ENCODE data around the gene ARSB. TPM values are rescaled to one million over a fixed set of nuclear protein-coding genes. Genes with fewer than 3 reads are reported as not detected.
A peak's percentile ranks its signal among the peaks of the same experiment; 100 is the strongest.

Gene ARSB
- total RNA-seq, 1 donor: 38.4 TPM

GRCh38 chr5:78757269-78758053 is 227.6 kb downstream of the ARSB start:
- peak overlapping the region; percentile 27 for H3K27ac ChIP-seq (ENCODE audit: low read depth, low read length)

GRCh38 chr5:78756858-78757257 is 228.3 kb downstream of the ARSB start:
- Histone ChIP-seq H3K4me1 (ENCODE audit: insufficient read depth, low read length) (peaks cover 44% of the 10 kb centered on the region), H3K79me2 (ENCODE audit: insufficient read depth, low read length) (no peaks in the 10 kb centered on the region), H4K20me1 (ENCODE audit: insufficient read depth, low read length) (no peaks in the 10 kb centered on the region), H2AFZ (ENCODE audit: low read length) (no peak overlapping the region), H3K4me2 (ENCODE audit: insufficient read depth, low read length) (peak overlapping the region; percentile 52), H3K36me3 (ENCODE audit: insufficient read depth, low read length) (no peaks in the 10 kb centered on the region), H3K27me3 (ENCODE audit: insufficient read depth, low read length) (no peaks in the 10 kb centered on the region), H3K9me3 (ENCODE audit: low read depth, low read length) (no peaks in the 10 kb centered on the region), H3K27ac (ENCODE audit: low read depth, low read length) (no peak overlapping the region), H3K4me3 (ENCODE audit: insufficient read depth, low read length) (no peak overlapping the region)
- TF ChIP-seq CTCF (IDR thresholded peaks at IDR 0.05; ENCODE audit: extremely low read depth, low read depth, low read length): no peak
- no peak for DNase-seq (ENCODE audit: insufficient read length, low spot score, missing footprints)

More at GRCh38 chr5:78757269-78758053, 227.6 kb downstream of the ARSB start:
- no peaks in the 10 kb centered on the region for H3K79me2 ChIP-seq (ENCODE audit: insufficient read depth, low read length)
- H3K4me3 ChIP-seq (ENCODE audit: insufficient read depth, low read length): peak overlapping the region; percentile 13
- H3K9me3 ChIP-seq (ENCODE audit: low read depth, low read length): no peaks in the 10 kb centered on the region
- no peaks in the 10 kb centered on the region for H4K20me1 ChIP-seq (ENCODE audit: insufficient read depth, low read length)
- H3K36me3 ChIP-seq (ENCODE audit: insufficient read depth, low read length): no peaks in the 10 kb centered on the region
- no peak for TF ChIP-seq CTCF (IDR thresholded peaks at IDR 0.05; ENCODE audit: extremely low read depth, low read depth, low read length)
- no peak overlapping the region for H2AFZ ChIP-seq (ENCODE audit: low read length)
- peak; percentile 83 for DNase-seq (ENCODE audit: insufficient read length, low spot score, missing footprints)
- no peaks in the 10 kb centered on the region for H3K27me3 ChIP-seq (ENCODE audit: insufficient read depth, low read length)
- peak overlapping the region; percentile 52 for H3K4me2 ChIP-seq (ENCODE audit: insufficient read depth, low read length)
- peaks cover 38% of the 10 kb centered on the region for H3K4me1 ChIP-seq (ENCODE audit: insufficient read depth, low read length)

GRCh38 chr5:78755822-78756429 is 229.2 kb downstream of the ARSB start:
- no peaks in the 10 kb centered on the region for H3K79me2 ChIP-seq (ENCODE audit: insufficient read depth, low read length)
- DNase-seq (ENCODE audit: insufficient read length, low spot score, missing footprints): no peak
- H3K27me3 ChIP-seq (ENCODE audit: insufficient read depth, low read length): no peaks in the 10 kb centered on the region
- no peaks in the 10 kb centered on the region for H4K20me1 ChIP-seq (ENCODE audit: insufficient read depth, low read length)
- no peak overlapping the region for H3K4me3 ChIP-seq (ENCODE audit: insufficient read depth, low read length)
- H2AFZ ChIP-seq (ENCODE audit: low read length): no peak overlapping the region
- peaks cover 52% of the 10 kb centered on the region for H3K4me1 ChIP-seq (ENCODE audit: insufficient read depth, low read length)
- no peaks in the 10 kb centered on the region for H3K36me3 ChIP-seq (ENCODE audit: insufficient read depth, low read length)
- TF ChIP-seq CTCF (IDR thresholded peaks at IDR 0.05; ENCODE audit: extremely low read depth, low read depth, low read length): no peak
- no peak overlapping the region for H3K27ac ChIP-seq (ENCODE audit: low read depth, low read length)
- no peaks in the 10 kb centered on the region for H3K9me3 ChIP-seq (ENCODE audit: low read depth, low read length)
- no peak overlapping the region for H3K4me2 ChIP-seq (ENCODE audit: insufficient read depth, low read length)

GRCh38 chr5:78754655-78755054 is 230.5 kb downstream of the ARSB start:
- TF ChIP-seq CTCF (IDR thresholded peaks at IDR 0.05; ENCODE audit: extremely low read depth, low read depth, low read length): no peak
- no peak for DNase-seq (ENCODE audit: insufficient read length, low spot score, missing footprints)
- Histone ChIP-seq H3K27me3 (ENCODE audit: insufficient read depth, low read length) (no peaks in the 10 kb centered on the region), H3K4me3 (ENCODE audit: insufficient read depth, low read length) (no peak overlapping the region), H2AFZ (ENCODE audit: low read length) (no peak overlapping the region), H3K36me3 (ENCODE audit: insufficient read depth, low read length) (no peaks in the 10 kb centered on the region), H3K27ac (ENCODE audit: low read depth, low read length) (no peak overlapping the region), H4K20me1 (ENCODE audit: insufficient read depth, low read length) (no peaks in the 10 kb centered on the region), H3K79me2 (ENCODE audit: insufficient read depth, low read length) (no peaks in the 10 kb centered on the region), H3K4me2 (ENCODE audit: insufficient read depth, low read length) (no peak overlapping the region), H3K9me3 (ENCODE audit: low read depth, low read length) (no peaks in the 10 kb centered on the region), H3K4me1 (ENCODE audit: insufficient read depth, low read length) (peaks cover 52% of the 10 kb centered on the region)
